Testis (tissue), 3 donors: Measurements from ENCODE around the gene ORC5. TPM values are rescaled to one million over a fixed set of nuclear protein-coding genes. Genes with fewer than 3 reads are reported as not detected.
"Not testable (repeated sequence)": the region's sequence is repeated elsewhere in the genome, so short reads cannot be mapped to it uniquely, and the experiment has no call there.

Experiments used
- DNase-seq: peaks from one replicate; pipeline ENCODE4 v3.0.0-alpha.2; 2019
- H3K27ac ChIP-seq, 2 donors: fragments of 200-600 bp; sonication (generic); one replicate each; pipeline ENCODE4 v1.5.1; 2019
- H3K27me3 ChIP-seq: fragments of 200-600 bp; sonication (generic); one replicate; pipeline ENCODE4 v1.5.1; 2019
- H3K36me3 ChIP-seq: fragments of 200-600 bp; sonication (generic); one replicate; pipeline ENCODE4 v1.5.1; 2017; ENCODE audit warnings: low read depth; ENCODE audit errors: missing control alignments
- H3K4me1 ChIP-seq: fragments of 200-600 bp; sonication (generic); one replicate; pipeline ENCODE4 v1.5.1; 2019
- H3K4me3 ChIP-seq, 2 donors: fragments of 200-600 bp; sonication (generic); one replicate each; pipeline ENCODE4 v1.5.1; 2017 to 2019
- H3K9me3 ChIP-seq: fragments of 200-600 bp; sonication (generic); one replicate; pipeline ENCODE4 v1.5.1; 2017
- POLR2A ChIP-seq: fragments of 450-650 bp; IDR thresholded peaks from one replicate; pipeline ENCODE4 v1.6.1; 2017; ENCODE audit warnings: antibody characterized with exemption, mild to moderate bottlenecking, moderate library complexity
- WGBS, 2 donors: methylation state at CpG; one replicate each; pipeline ENCODE4 v1.1.5; 2018; 5-methylcytosine and 5-hydroxymethylcytosine counted together
- intact Hi-C: fragments of 100-400 bp; cut with DNase I; formaldehyde crosslinking; loops from one replicate; pipeline ENCODE4 v1.15.1; 2023; ENCODE audit warnings: low total_unique reads
- polyA plus RNA-seq: library from polyadenylated mRNA; stranded (reverse); fragments of 350-450 nt; fragmentation: Illumina TruSeq; extraction: RNeasy Lipid Tissue Mini Kit (QIAGEN cat#74804); gene quantifications from one replicate; pipeline ENCODE4 v1.2.3, GENCODE V29; 2014; ENCODE audit warnings: low read depth, low replicate concordance; ENCODE audit not compliant: insufficient read depth
- total RNA-seq, 2 donors: library from RNA; depleted of rRNA; stranded (reverse); fragments of >200 nt; gene quantifications; one replicate each; pipeline ENCODE4 v1.2.3, GENCODE V29; 2016
- TF ChIP-seq, protein P1 (sequence below), 3 experiments: fragments of 450-650 bp in 2 of 3; fragments of 200-600 bp in 1 of 3; sonication (generic) in 1 of 3; IDR thresholded peaks; one replicate each; pipeline ENCODE4 v1.5.1; 2016 to 2019; ENCODE audit warnings: antibody characterized with exemption in 3 of 3, mild to moderate bottlenecking in 2 of 3, moderate library complexity in 1 of 3

Gene ORC5
- total and polyA plus RNA-seq, 3 donors from 2014 or later = 36.5 to 107 (median 36.9) TPM

DNA sequence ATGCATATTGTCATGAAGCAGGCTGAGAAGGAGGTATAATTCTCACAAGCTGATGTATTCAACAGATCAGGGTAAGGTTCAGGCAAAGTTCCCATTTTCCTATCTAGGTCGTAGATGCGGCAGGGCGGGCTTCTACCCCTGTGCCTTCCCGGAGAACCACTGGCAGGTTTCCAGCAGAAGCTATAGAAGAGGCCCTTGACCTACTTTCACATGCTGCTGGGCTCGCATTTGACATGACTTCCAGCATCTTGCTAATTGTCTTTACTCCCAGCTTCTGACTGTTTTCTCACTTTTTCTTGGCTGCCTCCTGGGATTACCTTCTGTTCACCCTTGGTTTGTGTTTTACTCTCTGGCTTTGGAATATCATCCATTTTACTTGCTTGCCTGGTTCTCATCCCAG is 32.6 kb upstream of the ORC5 start:
- 19 to 39% methylated on average over 5 of the region's 5 CpGs for WGBS, 2 donors
- no peak for TF ChIP-seq POLR2A
- TF ChIP-seq, protein P1, sequence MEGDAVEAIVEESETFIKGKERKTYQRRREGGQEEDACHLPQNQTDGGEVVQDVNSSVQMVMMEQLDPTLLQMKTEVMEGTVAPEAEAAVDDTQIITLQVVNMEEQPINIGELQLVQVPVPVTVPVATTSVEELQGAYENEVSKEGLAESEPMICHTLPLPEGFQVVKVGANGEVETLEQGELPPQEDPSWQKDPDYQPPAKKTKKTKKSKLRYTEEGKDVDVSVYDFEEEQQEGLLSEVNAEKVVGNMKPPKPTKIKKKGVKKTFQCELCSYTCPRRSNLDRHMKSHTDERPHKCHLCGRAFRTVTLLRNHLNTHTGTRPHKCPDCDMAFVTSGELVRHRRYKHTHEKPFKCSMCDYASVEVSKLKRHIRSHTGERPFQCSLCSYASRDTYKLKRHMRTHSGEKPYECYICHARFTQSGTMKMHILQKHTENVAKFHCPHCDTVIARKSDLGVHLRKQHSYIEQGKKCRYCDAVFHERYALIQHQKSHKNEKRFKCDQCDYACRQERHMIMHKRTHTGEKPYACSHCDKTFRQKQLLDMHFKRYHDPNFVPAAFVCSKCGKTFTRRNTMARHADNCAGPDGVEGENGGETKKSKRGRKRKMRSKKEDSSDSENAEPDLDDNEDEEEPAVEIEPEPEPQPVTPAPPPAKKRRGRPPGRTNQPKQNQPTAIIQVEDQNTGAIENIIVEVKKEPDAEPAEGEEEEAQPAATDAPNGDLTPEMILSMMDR (IDR thresholded peaks at IDR 0.05) = no peak
- Histone ChIP-seq H3K4me1 (no peaks in the 10 kb centered on the region), H3K27ac (no peak overlapping the region), H3K27me3 (no peaks in the 10 kb centered on the region), H3K36me3 (no peaks in the 10 kb centered on the region), H3K9me3 (no peaks in the 10 kb centered on the region), H3K4me3 (no peak overlapping the region)
- intact Hi-C loops = no loop called here
- peak; percentile 43 for DNase-seq

DNA sequence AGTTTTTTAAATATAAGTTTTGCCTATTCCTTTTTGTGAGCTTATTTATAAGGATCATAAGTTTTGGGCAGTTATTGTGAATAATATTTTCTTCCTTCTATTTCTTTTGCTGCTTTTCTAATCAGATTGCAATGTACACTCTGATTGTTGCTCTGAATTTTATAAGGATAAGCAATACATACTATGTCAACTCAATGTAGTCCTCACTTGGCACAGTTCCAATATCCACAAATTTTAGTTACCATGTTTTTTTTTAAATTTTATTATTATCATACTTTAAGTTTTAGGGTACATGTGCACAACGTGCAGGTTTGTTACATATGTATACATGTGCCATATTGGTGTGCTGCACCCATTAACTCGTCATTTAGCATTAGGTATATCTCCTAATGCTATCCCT is 27.2 kb upstream of the ORC5 start:
- H3K27ac ChIP-seq, H3K4me3 ChIP-seq, H3K36me3 ChIP-seq, H3K4me1 ChIP-seq, H3K27me3 ChIP-seq, H3K9me3 ChIP-seq, DNase-seq, intact Hi-C loops: not testable (repeated sequence)
- WGBS, 2 donors = 49 to 69% methylated on average over 2 of the region's 2 CpGs

DNA sequence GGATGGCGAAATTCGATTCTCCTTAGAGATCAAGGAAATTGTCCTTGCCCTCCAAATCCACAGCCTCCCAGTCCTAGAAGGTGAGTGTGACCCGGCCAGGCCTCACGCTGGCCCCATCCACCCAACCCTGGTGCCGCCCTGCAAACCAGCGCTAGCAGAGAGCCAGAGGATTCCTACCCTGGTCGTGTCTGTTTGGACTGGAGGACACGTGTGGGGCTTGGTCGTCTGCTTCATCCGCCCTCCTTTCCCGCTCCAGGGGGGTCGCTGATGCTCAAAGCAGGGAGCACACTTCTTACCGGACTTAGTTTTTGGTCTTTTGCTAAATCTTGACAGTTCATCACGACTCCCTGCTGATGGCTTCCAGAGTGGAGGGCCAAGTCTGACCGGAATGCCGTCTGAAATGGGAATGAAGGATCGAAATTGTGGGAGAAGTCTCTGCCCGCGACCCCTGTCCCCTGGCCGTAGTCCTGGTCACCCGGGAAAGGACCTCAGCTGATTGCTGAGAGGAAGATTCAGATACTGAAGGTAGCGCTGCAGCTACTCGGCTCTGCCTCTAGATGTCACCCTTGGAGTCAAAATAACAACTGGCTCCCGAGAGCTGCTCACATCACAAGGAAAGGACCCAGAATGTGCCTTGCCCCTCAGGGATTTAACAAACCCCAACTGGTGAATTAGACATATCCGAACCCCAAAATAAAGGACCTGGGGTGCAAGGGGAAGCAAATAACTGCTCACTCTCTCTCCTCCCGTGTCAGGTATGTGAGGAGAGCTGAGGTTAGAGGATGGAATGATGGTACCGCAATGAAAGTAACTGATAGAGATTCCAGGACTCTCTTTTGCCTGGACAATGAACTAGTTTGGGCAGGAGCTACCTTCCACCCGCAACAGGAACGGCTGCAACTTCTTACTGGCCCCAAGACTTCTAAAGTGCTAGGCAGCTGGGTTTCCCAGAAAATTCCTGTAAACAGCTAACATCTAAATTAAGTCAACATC is 23.5 kb upstream of the ORC5 start:
- Histone ChIP-seq H3K36me3 (no peaks in the 10 kb centered on the region), H3K27me3 (no peaks in the 10 kb centered on the region), H3K27ac (no peak overlapping the region), H3K9me3 (no peaks in the 10 kb centered on the region), H3K4me1 (no peaks in the 10 kb centered on the region), H3K4me3 (peak overlapping the region; percentile 4 to 24)
- peak; percentile 75 for DNase-seq
- TF ChIP-seq POLR2A = no peak
- TF ChIP-seq, protein P1 (IDR thresholded peaks at IDR 0.05) = peak in 2 of 3 experiments; percentile 55 to 70
- intact Hi-C loops = no loop called here
- 3 to 13% methylated on average over 25 to 29 of the region's 29 CpGs for WGBS, 2 donors

DNA sequence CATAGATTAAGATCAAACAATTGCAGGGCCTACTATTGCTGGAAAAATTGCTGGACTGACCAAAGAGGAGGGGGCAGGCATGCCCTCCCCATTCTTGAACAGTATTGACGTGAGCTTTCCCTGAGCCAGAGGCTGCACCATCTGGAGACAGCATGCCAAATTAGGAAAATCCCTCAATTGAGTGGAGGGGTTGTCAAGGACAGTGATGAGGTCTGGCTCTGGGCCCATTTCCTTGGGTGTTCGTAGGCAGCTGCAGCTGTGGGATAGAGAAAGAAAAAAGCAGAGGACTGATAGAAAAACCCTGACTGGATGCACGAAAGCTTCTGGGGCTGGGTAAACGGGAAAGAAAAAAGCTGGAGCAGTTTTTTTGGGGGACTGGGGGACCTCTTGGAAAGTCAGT is 22.8 kb upstream of the ORC5 start:
- H3K9me3 ChIP-seq = no peaks in the 10 kb centered on the region
- H3K27ac ChIP-seq = no peak overlapping the region
- no peaks in the 10 kb centered on the region for H3K4me1 ChIP-seq
- no peak overlapping the region for H3K4me3 ChIP-seq
- WGBS, 2 donors = 14 to 16% methylated on average over 4 of the region's 4 CpGs
- TF ChIP-seq POLR2A = no peak
- TF ChIP-seq, protein P1 (IDR thresholded peaks at IDR 0.05) = no peak
- H3K27me3 ChIP-seq = no peaks in the 10 kb centered on the region
- no peak for DNase-seq
- H3K36me3 ChIP-seq = no peaks in the 10 kb centered on the region
- intact Hi-C loops = no loop called here

DNA sequence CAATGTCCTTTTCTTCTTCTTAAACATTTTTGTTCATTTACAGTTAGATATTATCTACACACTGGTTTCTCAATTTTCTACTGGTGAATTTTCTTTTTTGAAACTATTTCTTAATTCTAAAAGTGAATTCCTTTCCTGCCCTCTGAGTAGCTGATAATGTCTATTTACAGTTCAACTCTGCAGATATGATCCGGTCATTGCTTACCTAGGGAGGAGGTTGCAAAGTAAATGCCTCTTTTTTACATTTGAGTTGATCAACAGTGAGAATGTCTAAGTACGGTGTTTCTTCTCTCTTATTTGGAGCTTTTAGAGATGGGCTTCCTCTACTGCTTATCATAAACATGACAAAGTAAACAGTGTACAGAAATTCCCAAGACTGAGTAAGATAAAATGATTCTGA is 20.6 kb upstream of the ORC5 start:
- H3K4me1 ChIP-seq = no peaks in the 10 kb centered on the region
- 76 to 78% methylated on average over 2 of the region's 2 CpGs for WGBS, 2 donors
- intact Hi-C loops = no loop called here
- TF ChIP-seq POLR2A = no peak
- TF ChIP-seq, protein P1 (IDR thresholded peaks at IDR 0.05) = no peak
- no peak overlapping the region for H3K4me3 ChIP-seq
- H3K27me3 ChIP-seq = no peaks in the 10 kb centered on the region
- no peaks in the 10 kb centered on the region for H3K9me3 ChIP-seq
- H3K36me3 ChIP-seq = no peaks in the 10 kb centered on the region
- no peak overlapping the region for H3K27ac ChIP-seq
- DNase-seq = no peak
